Natural killer cell (primary cell): Measurements from ENCODE around the gene GABBR1. TPM values are rescaled to one million over a fixed set of nuclear protein-coding genes. Genes with fewer than 3 reads are reported as not detected.

Source experiments
- ATAC-seq, 3 donors: fragments of 150-1000 bp in 2 of 3; fragments of 200-7000 bp in 1 of 3; cut with Tn5 transposase; 1 replicate in 1 of 3; 2 replicates in 2 of 3; pipeline ENCODE4 v1.10.0; 2021; ENCODE audit warnings: mild to moderate bottlenecking in 2 of 3, moderate library complexity in 2 of 3
- DNase-seq, 2 donors: peaks; one replicate each; pipeline versions ENCODE4 v3.0.0 to v3.0.0-alpha.2; 2013 to 2021; ENCODE audit warnings: mixed read lengths in 1 of 2
- H3K27ac ChIP-seq: one replicate; pipeline ENCODE4 v1.5.1; 2013; ENCODE audit warnings: mild to moderate bottlenecking, low read length
- H3K27me3 ChIP-seq: one replicate; pipeline ENCODE4 v1.6.1; 2013; ENCODE audit warnings: low read length; ENCODE audit not compliant: control insufficient read depth, insufficient read depth
- H3K36me3 ChIP-seq: one replicate; pipeline ENCODE4 v1.6.1; 2013; ENCODE audit warnings: low read length; ENCODE audit not compliant: control insufficient read depth, insufficient read depth
- H3K4me1 ChIP-seq: one replicate; pipeline ENCODE4 v1.6.1; 2013; ENCODE audit warnings: low read length; ENCODE audit not compliant: control insufficient read depth, insufficient read depth
- H3K4me3 ChIP-seq: one replicate; pipeline ENCODE4 v1.5.1; 2013; ENCODE audit warnings: low read length
- H3K9me3 ChIP-seq: one replicate; pipeline ENCODE4 v1.6.1; 2013; ENCODE audit warnings: low read length; ENCODE audit not compliant: control insufficient read depth, insufficient read depth
- H3K27ac Mint-ChIP-seq, 2 donors: one replicate each; pipeline ENCODE4 v1.8.0; 2022; ENCODE audit warnings: mild to moderate bottlenecking in 2 of 2, mixed read lengths in 2 of 2, moderate library complexity in 1 of 2
- H3K27me3 Mint-ChIP-seq, 2 donors: one replicate each; pipeline ENCODE4 v1.8.0; 2022; ENCODE audit warnings: low read depth in 2 of 2, mixed read lengths in 2 of 2
- H3K36me3 Mint-ChIP-seq: one replicate; pipeline ENCODE4 v1.8.0; 2022; ENCODE audit warnings: mixed read lengths
- H3K4me1 Mint-ChIP-seq, 2 donors: one replicate each; pipeline ENCODE4 v1.8.0; 2022; ENCODE audit warnings: mixed read lengths in 2 of 2
- H3K4me3 Mint-ChIP-seq: one replicate; pipeline ENCODE4 v1.8.0; 2022; ENCODE audit warnings: mild to moderate bottlenecking, moderate library complexity, mixed read lengths
- H3K9me3 Mint-ChIP-seq, 2 donors: one replicate each; pipeline ENCODE4 v1.8.0; 2022; ENCODE audit warnings: mixed read lengths in 2 of 2
- WGBS: methylation state at CpG from one replicate; pipeline ENCODE4 v1.1.7; 2013; ENCODE audit warnings: missing lambda C conversion rate; ENCODE audit not compliant: insufficient coverage; 5-methylcytosine and 5-hydroxymethylcytosine counted together
- intact Hi-C: fragments of 100-400 bp; cut with micrococcal nuclease; formaldehyde crosslinking; loops from one replicate; pipeline ENCODE4 v1.14.2; 2022
- total RNA-seq, 4 donors: library from RNA; stranded (reverse); fragments of 120-200 nt in 1 of 4; gene quantifications; one replicate each; pipeline versions ENCODE4 v1.2.3 to v1.2.4, GENCODE V29; 2013 to 2022
- TF ChIP-seq, protein P1 (sequence below): fragments of 200-600 bp; IDR thresholded peaks from one replicate; pipeline ENCODE4 v1.8.0; 2022; ENCODE audit warnings: antibody characterized with exemption

GABBR1 gene
- total RNA-seq, 3 donors from 2014 or later (not counting 1 experiment from before 2014, with no cell fraction given): 7.6 to 12.8 (median 10.9) TPM

DNA sequence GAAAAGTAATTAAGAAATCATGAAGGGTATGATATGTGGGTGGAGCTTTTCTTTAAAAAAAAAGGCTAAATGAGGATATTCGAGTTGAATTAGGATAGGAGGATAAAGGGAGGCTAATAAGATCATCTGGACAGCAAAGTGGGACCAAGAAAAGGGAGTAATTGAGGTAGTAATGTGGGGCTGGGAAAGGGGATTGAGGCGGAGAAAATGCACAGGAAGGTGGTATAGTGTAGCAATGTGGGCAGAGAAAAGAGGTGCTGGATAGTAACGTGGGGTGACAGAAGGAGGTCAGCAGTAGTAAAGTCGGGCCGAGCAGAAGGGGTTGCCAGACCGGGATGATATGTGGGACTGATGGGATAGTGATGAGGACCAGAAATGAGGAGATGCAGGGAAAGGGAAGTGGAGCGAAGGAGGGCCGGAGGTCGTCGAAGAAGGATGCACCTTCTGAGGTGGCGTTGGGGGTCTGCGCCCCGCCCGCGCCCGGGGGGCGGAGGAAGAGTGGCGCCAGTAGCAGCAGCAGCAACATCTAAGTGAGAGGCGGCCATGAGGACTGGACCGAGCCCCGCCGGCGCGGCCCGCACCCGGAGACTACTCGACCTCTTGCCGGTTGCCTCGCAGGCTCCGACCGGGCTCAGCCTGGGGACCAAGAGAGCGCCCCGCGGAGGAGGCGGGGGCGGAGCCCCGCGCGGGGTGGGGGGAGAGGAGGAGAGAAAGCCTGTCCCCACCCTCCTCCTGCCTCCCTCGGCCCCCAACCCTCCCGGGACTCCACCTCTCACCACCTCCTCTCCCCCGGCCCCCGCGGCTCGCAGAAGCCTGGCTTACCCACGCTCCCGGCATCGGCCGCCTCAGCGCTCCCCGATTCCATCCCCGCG, 887 bp downstream of the GABBR1 start:
- WGBS: 4% methylated on average over 45 of the region's 53 CpGs
- intact Hi-C loops: no loop called here
- no peak overlapping the region for H3K27ac ChIP-seq

DNA sequence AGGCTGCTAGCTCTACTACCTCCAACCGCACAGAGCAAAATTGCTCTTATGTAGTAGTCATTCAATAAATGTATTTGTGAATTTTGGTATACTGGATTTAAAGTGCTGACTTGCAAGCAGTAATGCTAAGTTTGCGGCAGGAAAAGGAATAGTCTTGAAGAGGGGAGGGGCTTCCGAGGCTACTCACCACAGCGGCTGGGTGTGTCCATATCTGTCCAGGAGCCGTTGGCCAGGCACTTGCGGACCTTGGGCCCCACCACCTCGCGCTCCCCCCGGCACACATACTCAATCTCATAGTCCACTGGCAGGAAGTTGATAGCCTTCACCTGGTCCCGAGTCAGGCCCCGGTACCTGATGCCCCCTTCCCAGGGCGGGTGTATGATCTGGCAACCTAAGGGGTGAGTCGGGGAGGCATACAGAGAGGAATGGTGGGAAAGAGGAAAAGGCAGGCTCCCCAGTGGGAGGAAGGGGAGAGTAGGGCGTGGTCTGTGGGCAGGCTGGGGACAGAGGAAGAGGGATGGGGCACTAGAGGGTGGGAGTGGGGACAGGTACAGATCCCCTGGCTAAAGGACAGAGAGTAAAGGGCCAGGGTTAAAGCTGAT, 1.7 kb downstream of the GABBR1 start:
- 73% methylated on average over 14 of the region's 14 CpGs for WGBS
- peaks cover 20 to 39% of the 10 kb centered on the region in 2 donors for H3K4me1 Mint-ChIP-seq
- Histone ChIP-seq H3K4me3 (no peak overlapping the region), H3K27me3 (peaks cover 24% of the 10 kb centered on the region), H3K27ac (no peak overlapping the region), H3K9me3 (no peaks in the 10 kb centered on the region), H3K4me1 (peaks cover 37% of the 10 kb centered on the region), H3K36me3 (no peaks in the 10 kb centered on the region)
- peaks cover 50 to 57% of the 10 kb centered on the region in 2 donors for H3K27me3 Mint-ChIP-seq
- no peaks in the 10 kb centered on the region for H3K36me3 Mint-ChIP-seq
- TF ChIP-seq, protein P1, sequence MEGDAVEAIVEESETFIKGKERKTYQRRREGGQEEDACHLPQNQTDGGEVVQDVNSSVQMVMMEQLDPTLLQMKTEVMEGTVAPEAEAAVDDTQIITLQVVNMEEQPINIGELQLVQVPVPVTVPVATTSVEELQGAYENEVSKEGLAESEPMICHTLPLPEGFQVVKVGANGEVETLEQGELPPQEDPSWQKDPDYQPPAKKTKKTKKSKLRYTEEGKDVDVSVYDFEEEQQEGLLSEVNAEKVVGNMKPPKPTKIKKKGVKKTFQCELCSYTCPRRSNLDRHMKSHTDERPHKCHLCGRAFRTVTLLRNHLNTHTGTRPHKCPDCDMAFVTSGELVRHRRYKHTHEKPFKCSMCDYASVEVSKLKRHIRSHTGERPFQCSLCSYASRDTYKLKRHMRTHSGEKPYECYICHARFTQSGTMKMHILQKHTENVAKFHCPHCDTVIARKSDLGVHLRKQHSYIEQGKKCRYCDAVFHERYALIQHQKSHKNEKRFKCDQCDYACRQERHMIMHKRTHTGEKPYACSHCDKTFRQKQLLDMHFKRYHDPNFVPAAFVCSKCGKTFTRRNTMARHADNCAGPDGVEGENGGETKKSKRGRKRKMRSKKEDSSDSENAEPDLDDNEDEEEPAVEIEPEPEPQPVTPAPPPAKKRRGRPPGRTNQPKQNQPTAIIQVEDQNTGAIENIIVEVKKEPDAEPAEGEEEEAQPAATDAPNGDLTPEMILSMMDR: no peak
- H3K9me3 Mint-ChIP-seq: no peaks in the 10 kb centered on the region
- peak overlapping the region; percentile 90 for H3K4me3 Mint-ChIP-seq
- no peak for ATAC-seq
- DNase-seq: no peak
- intact Hi-C loops: no loop called here
- H3K27ac Mint-ChIP-seq: peak overlapping the region in 1 of 2 donors; percentile 78

More for the DNA sequence above, 887 bp downstream of the GABBR1 start:
- H3K4me1 ChIP-seq: peaks cover 37% of the 10 kb centered on the region
- H3K27ac Mint-ChIP-seq: peak overlapping the region in 1 of 2 donors; percentile 78
- ATAC-seq (peak; percentile 50 to 72 (median 62)), DNase-seq (peak; percentile 31 to 75)
- no peaks in the 10 kb centered on the region for H3K9me3 Mint-ChIP-seq
- H3K4me1 Mint-ChIP-seq: peaks cover 20 to 34% of the 10 kb centered on the region in 2 donors
- H3K27me3 ChIP-seq: peaks cover 24% of the 10 kb centered on the region
- peaks cover 43 to 51% of the 10 kb centered on the region in 2 donors for H3K27me3 Mint-ChIP-seq
- peak overlapping the region; percentile 90 for H3K4me3 Mint-ChIP-seq
- H3K9me3 ChIP-seq: no peaks in the 10 kb centered on the region
- TF ChIP-seq, protein P1: no peak
- no peaks in the 10 kb centered on the region for H3K36me3 Mint-ChIP-seq
- peak overlapping the region; percentile 73 for H3K4me3 ChIP-seq
- H3K36me3 ChIP-seq: no peaks in the 10 kb centered on the region

DNA sequence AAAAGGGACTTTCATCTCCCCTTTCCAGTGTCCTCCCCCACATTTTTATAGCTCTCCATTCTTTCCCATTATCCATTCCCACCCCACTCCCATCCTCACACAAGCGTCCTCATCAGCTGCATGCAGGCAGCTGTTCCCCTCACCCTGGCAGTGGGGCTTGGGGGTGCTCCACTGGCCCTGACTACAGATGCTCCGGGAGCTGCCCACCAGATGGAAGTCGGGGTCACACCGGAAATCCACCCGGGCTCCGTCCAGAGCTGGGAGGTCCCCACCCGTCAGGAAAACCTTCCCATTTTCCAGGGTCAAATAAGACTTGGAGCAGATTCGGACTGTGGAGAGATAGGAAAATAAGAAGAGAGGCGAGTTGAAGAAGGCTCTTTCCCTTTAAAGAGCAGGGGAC, 2.7 kb downstream of the GABBR1 start:
- H3K4me1 Mint-ChIP-seq: peaks cover 20 to 39% of the 10 kb centered on the region in 2 donors
- TF ChIP-seq, protein P1: no peak
- no peaks in the 10 kb centered on the region for H3K36me3 Mint-ChIP-seq
- Histone ChIP-seq H3K9me3 (no peaks in the 10 kb centered on the region), H3K4me1 (peaks cover 37% of the 10 kb centered on the region), H3K36me3 (no peaks in the 10 kb centered on the region), H3K27ac (no peak overlapping the region), H3K27me3 (peaks cover 24% of the 10 kb centered on the region), H3K4me3 (no peak overlapping the region)
- no peak for DNase-seq
- intact Hi-C loops: no loop called here
- WGBS: 95% methylated on average over 9 of the region's 9 CpGs
- H3K27me3 Mint-ChIP-seq: peaks cover 42 to 60% of the 10 kb centered on the region in 2 donors
- no peak overlapping the region for H3K27ac Mint-ChIP-seq
- no peak for ATAC-seq
- no peaks in the 10 kb centered on the region for H3K9me3 Mint-ChIP-seq
- peak overlapping the region; percentile 81 for H3K4me3 Mint-ChIP-seq
